CD4-positive, alpha-beta T cell treated with Interleukin-1 beta for 1 hour (primary cell): ENCODE results near the gene SLC17A2.

Source experiments
- DNase-seq, 2 donors: peaks; one replicate each; pipeline ENCODE4 v3.0.0-alpha.2; 2020 to 2022

The SLC17A2 gene

GRCh38 chr6:25930532-25931410 lies at the start of gene SLC17A2:
SLC17A2 (minus strand) TSS chr6:25930691; CDS start chr6:25925796, 4,895 bp downstream.
- no peak for DNase-seq

GRCh38 chr6:25975923-25976560 lies 45.6 kb upstream of the SLC17A2 start:
- no peak for DNase-seq

GRCh38 chr6:25973923-25974555 lies 43.5 kb upstream of the SLC17A2 start:
- DNase-seq = no peak

GRCh38 chr6:25972902-25973301 lies 42.4 kb upstream of the SLC17A2 start:
- DNase-seq = no peak

GRCh38 chr6:25972128-25972527 lies 41.6 kb upstream of the SLC17A2 start:
- DNase-seq = no peak

- no peak for DNase-seq
Observed at GRCh38 chr6:25971187-25971821, 40.8 kb upstream of the SLC17A2 start.

GRCh38 chr6:25968769-25969168 lies 38.3 kb upstream of the SLC17A2 start:
- DNase-seq = no peak

- no peak for DNase-seq
Observed at GRCh38 chr6:25966711-25967110, 36.2 kb upstream of the SLC17A2 start.

- no peak for DNase-seq
Observed at GRCh38 chr6:25965058-25965457, 34.6 kb upstream of the SLC17A2 start.

- DNase-seq = peak in 1 of 2 donors; percentile 9
Observed at GRCh38 chr6:25963426-25964123, 33.1 kb upstream of the SLC17A2 start.

GRCh38 chr6:25962149-25963127 lies 31.9 kb upstream of the SLC17A2 start, which contains the start of gene TRIM38:
TRIM38 (plus strand) TSS chr6:25962802; CDS start chr6:25966523, 3,721 bp downstream.
- DNase-seq = peak; percentile 87 to 89

GRCh38 chr6:25961619-25962148 lies 31.2 kb upstream of the SLC17A2 start:
- no peak for DNase-seq

- DNase-seq = no peak
Observed at GRCh38 chr6:25960734-25961133, 30.2 kb upstream of the SLC17A2 start.

- DNase-seq = no peak
Observed at GRCh38 chr6:25959890-25960536, 29.5 kb upstream of the SLC17A2 start.

- DNase-seq = no peak
Observed at GRCh38 chr6:25958700-25959162, 28.2 kb upstream of the SLC17A2 start.

- DNase-seq = no peak
Observed at GRCh38 chr6:25956226-25956625, 25.7 kb upstream of the SLC17A2 start.

- DNase-seq = no peak
Observed at GRCh38 chr6:25954756-25955155, 24.3 kb upstream of the SLC17A2 start.

- DNase-seq = no peak
Observed at GRCh38 chr6:25953733-25954132, 23.2 kb upstream of the SLC17A2 start.

- no peak for DNase-seq
Observed at GRCh38 chr6:25952535-25952934, 22.0 kb upstream of the SLC17A2 start.
